Activated effector memory CD4-positive, alpha-beta T cell treated with anti-CD3 and anti-CD28 coated beads, Interleukin-2, amount 50 U/mL, for 16 hours (primary cell): ENCODE measurements around the gene SYNPO2.
"Not testable (repeated sequence)": the region's sequence is repeated elsewhere in the genome, so short reads cannot be mapped to it uniquely, and the experiment has no call there.

Experiments
- DNase-seq: peaks from one replicate; pipeline ENCODE4 v3.0.0-alpha.2; 2020

Gene SYNPO2

DNA sequence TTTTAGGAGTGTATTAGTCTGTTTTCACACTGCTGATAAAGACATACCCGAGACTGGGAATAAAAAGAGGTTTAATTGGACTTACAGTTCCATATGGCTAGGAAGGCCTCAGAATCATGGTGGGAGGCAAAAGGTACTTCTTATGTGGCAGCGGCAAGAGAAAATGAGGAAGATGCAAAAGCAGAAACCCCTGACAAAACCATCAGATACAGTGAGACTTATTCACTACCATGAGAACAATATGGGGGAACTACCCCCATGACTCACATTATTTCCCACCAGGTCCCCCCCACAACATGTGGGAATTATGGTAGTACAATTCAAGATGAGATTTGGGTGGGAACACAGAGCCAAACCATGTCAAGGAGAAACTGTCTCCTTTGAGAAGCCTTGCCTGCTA lies 121.6 kb downstream of the SYNPO2 start:
- not testable (repeated sequence) for DNase-seq

- no peak for DNase-seq
Observed at GRCh38 chr4:119010909-119011606, 122.4 kb downstream of the SYNPO2 start.

DNA sequence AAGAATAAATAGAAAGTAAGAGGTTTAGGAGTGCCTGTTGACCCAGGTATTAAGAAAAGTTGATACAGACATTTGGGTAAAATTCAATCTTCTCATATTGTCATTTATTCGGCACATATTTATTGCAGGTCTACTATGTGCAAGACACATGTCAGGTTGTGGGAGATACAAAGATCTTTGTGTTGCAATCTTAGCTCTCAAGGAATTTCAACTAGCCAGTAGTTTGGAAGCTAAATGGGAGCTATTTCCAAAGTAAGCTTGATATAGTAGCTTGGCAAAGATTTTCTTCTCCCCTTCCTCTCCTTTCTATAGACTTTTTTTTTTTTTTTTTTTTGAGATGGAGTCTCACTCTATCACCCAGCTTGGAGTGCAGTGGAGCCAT lies 122.9 kb downstream of the SYNPO2 start:
- DNase-seq, result no peak

GRCh38 chr4:119014658-119015057 lies 126.0 kb downstream of the SYNPO2 start:
- no peak for DNase-seq

DNA sequence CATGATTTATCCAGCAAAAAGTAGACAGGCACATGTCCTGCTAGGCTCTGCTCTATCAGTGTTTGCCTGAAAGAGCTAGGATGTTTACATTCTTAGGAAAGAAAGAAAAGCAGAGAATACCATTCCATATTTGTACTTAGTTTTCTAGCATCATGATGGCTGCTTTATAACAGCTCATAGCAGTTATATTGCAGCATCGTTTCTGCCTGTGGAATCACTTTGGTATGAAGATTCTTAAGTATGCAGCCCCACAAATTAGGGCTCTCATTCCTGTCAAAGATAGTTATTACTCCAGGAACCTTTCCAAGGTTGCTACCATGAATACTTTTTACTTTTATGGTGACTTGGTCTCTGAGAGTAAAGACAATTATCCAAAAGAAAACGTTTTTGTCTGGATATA lies 128.0 kb downstream of the SYNPO2 start:
- no peak for DNase-seq

DNA sequence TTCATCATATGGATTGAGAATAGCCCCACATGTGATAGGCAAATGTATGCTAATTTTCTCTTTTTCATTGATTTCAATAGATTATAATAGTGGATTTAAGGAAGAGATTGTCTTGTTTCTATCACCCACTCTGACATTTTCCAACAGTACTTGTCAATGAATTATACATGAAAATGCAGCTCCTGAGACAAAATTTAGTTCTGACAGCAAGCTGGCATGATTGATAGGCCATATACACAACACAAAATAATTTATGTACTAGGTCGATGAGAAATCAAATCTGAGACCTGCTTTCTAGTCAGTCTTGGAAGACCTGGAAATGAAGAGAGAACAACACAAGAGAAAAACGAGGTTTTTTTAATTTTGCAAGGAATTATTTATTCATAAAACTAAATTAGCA lies 129.0 kb downstream of the SYNPO2 start:
- DNase-seq, result no peak

DNA sequence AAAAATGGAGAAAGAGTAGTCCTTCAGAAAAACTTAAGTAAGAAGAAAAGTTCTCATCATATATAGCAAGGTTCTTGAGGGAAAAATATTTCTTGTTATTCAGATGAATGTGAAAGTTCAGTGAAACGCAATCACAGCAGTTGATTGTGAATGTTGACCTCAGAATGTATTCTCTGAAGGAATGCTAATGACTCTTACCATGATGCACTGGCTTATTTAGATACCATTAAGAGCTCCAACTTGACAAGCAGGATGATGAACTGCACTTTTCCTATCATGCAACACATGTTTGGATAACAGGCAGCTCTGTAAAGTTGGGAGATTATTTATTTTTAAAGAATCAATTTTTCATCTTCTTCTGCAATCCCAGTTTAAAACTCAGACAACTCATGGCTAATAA lies 131.5 kb downstream of the SYNPO2 start:
- DNase-seq, result no peak

DNA sequence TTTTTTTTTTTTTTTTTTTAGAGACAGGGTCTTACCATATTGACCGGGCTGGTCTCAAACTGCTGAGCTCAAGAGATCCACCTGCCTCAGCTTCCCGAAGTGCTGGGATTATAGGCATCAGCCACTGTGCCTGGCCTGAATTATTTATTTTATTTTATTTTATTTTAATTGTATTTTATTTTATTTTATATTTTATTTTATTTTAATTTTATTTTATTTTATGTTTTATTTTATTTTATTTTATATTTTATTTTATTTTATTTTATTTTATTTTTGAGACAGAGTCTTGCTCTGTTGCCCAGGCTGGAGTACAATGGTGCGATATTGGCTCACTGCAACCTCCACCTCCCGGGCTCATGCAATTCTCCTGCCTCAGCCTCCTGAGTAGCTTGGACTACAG lies 133.9 kb downstream of the SYNPO2 start:
- DNase-seq, result not testable (repeated sequence)

- no peak for DNase-seq
Observed at GRCh38 chr4:119024102-119024501, 135.4 kb downstream of the SYNPO2 start.

DNA sequence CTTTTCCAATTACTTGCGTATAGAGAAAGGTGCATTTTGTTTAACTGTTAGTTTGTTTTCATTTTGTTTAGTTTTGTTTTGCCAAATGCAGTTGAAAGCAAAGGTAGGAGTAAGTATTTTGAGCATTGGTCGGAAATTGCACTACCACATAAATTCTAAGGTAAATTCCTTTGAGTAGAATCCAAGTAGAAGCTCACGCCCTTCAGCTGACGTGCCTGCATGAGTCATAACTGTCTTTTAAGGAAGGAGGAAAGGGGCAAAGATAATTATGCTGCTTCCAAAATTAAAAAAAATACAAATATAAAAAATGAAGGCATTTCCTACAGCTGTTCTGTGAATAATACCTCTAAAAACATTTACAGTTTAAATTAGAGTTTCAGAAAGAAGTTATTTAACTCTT lies 136.8 kb downstream of the SYNPO2 start:
- no peak for DNase-seq

- DNase-seq, result no peak
Observed at GRCh38 chr4:119025916-119026661, 137.4 kb downstream of the SYNPO2 start.

DNA sequence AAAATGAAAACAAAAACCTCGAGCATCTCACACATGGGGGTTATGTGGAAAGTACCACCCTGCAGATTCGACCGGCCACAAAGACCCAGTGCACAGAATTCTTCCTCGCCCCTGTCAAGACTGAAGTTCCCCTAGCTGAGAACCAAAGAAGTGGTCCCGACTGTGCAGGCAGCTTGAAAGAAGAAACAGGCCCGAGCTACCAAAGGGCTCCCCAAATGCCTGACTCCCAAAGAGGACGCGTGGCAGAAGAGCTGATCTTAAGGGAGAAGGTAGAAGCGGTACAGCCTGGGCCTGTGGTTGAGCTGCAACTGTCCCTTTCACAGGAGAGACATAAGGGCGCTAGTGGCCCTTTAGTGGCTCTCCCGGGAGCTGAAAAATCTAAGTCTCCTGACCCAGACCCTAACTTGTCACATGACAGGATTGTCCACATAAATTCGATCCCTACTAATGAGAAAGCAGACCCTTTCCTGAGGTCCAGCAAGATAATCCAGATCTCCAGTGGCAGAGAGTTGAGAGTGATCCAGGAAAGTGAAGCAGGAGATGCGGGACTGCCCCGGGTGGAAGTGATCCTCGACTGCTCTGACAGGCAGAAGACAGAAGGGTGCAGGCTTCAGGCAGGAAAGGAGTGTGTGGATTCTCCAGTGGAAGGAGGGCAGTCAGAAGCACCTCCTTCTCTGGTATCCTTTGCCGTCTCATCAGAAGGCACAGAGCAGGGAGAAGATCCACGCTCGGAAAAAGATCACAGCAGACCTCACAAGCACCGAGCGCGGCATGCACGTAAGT lies 138.2 kb downstream of the SYNPO2 start:
- no peak for DNase-seq

GRCh38 chr4:119027811-119028210 lies 139.2 kb downstream of the SYNPO2 start:
- DNase-seq, result no peak

DNA sequence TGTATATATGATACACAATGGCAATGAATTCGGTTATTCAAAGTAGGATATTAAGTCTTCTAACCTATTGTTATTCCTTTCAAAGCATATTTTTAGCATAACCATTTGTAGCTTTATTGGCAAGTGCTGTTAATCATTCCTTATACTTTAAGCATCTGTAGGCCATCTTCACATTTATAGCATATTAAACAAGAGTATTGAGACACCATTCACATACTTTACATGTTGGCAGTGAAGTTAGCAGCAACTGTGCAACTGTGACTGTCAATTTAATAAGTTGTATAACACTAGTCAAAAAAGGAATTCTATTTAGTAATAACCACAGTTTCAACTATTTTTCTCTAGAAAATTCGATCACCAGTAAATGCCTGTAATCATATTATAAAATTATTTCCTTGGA lies 139.6 kb downstream of the SYNPO2 start:
- no peak for DNase-seq

DNA sequence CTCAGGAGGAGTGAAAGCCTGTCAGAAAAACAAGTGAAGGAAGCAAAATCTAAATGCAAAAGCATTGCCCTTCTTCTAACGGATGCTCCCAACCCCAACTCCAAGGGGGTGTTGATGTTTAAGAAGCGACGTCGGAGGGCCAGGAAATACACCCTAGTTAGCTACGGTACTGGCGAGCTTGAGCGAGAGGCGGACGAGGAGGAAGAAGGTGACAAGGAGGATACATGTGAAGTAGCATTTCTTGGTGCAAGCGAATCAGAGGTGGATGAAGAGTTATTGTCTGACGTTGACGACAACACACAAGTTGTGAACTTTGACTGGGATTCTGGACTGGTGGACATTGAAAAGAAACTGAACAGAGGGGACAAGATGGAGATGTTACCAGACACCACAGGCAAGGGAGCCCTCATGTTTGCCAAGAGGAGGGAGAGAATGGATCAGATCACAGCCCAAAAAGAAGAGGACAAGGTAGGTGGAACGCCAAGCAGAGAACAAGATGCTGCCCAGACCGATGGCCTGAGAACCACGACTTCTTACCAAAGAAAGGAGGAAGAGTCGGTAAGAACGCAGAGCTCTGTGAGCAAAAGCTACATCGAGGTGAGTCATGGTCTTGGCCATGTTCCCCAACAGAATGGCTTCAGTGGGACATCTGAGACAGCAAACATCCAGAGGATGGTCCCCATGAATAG lies 141.3 kb downstream of the SYNPO2 start:
- no peak for DNase-seq

DNA sequence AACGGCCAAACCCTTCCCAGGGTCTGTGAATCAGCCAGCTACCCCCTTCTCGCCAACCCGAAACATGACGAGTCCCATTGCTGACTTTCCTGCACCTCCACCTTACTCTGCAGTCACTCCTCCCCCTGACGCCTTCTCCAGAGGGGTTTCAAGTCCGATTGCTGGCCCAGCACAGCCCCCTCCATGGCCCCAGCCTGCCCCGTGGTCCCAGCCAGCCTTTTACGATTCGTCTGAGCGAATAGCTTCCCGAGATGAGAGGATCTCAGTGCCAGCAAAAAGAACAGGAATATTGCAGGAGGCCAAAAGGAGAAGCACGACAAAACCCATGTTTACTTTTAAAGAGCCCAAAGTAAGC lies 141.9 kb downstream of the SYNPO2 start:
- DNase-seq, result no peak

DNA sequence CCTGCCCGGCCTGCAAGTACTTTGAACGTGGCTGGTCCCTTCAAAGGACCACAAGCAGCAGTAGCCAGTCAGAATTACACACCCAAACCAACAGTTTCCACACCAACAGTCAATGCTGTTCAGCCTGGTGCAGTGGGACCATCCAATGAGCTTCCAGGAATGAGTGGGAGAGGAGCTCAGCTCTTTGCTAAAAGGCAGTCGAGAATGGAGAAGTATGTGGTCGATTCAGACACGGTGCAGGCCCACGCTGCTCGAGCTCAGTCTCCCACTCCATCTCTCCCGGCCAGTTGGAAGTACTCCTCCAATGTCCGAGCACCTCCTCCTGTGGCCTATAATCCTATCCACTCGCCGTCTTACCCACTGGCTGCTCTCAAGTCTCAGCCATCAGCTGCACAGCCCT lies 142.6 kb downstream of the SYNPO2 start:
- no peak for DNase-seq

- no peak for DNase-seq
Observed at GRCh38 chr4:119032921-119033685, 144.4 kb downstream of the SYNPO2 start.

- DNase-seq, result no peak
Observed at GRCh38 chr4:119034276-119035008, 145.8 kb downstream of the SYNPO2 start.

DNA sequence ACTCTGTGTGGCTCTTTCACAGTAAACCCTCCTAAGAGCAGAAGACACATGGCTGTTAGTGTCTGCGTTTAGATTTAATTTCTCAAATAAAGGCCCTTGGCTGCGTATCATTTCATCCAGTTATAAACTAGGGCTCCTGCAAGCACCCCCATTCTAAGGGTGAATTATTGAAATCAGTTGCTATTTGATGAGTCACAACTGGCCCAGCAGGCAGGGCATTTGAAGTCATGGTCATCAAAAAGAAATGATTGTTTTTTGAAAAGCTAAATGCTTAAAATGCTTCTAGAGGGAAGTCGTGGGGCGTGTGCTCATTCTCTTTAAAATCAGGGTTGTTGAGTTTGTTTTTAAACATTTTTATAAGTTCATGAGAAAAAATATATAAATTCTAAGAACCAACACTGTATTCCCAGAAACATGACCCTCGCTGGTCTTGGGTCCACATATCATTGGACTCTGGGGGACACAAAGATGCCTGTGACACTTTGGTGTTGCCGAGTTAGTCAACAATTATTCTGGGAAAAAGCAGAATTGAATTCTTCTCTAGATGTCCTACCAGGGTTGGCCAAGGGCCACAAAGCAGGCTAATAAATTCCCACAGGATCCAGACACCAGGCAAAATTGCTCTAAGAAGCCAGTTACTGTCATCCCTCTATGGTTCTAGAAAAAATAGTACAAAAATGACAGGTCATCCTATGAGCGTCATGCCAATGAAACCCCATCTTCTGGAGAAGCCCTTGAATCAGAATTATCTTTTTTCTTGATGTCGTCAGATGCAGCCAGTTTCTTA lies 147.5 kb downstream of the SYNPO2 start:
- no peak for DNase-seq

- DNase-seq, result no peak
Observed at GRCh38 chr4:119037709-119038108, 149.1 kb downstream of the SYNPO2 start.
